Esophagus muscularis mucosa (tissue), 2 donors: Measurements from ENCODE around the gene MXRA8.

ENCODE experiments used
- POLR2A ChIP-seq: fragments of 450-650 bp; IDR thresholded peaks from one replicate; pipeline ENCODE4 v1.6.1; 2017; ENCODE audit warnings: antibody characterized with exemption, moderate library complexity, mild to moderate bottlenecking, low read depth
- POLR2AphosphoS5 ChIP-seq, 2 donors: sonication (generic); formaldehyde crosslinking; IDR thresholded peaks; one replicate each; pipeline ENCODE4 v1.6.1; 2017; ENCODE audit warnings: antibody characterized with exemption in 2 of 2

DNA sequence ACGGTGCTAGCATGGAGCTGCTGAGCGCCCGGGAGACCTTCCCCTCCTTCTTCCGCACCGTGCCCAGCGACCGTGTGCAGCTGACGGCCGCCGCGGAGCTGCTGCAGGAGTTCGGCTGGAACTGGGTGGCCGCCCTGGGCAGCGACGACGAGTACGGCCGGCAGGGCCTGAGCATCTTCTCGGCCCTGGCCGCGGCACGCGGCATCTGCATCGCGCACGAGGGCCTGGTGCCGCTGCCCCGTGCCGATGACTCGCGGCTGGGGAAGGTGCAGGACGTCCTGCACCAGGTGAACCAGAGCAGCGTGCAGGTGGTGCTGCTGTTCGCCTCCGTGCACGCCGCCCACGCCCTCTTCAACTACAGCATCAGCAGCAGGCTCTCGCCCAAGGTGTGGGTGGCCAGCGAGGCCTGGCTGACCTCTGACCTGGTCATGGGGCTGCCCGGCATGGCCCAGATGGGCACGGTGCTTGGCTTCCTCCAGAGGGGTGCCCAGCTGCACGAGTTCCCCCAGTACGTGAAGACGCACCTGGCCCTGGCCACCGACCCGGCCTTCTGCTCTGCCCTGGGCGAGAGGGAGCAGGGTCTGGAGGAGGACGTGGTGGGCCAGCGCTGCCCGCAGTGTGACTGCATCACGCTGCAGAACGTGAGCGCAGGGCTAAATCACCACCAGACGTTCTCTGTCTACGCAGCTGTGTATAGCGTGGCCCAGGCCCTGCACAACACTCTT, 26.2 kb downstream of the MXRA8 start:
- no peak for TF ChIP-seq POLR2AphosphoS5 (IDR thresholded peaks at IDR 0.05)
- TF ChIP-seq POLR2A = no peak
